AG09319 (cell line): Measurements from ENCODE around the gene TAAR8.

Experiments used
- DNase-seq: peaks from one replicate; pipeline ENCODE4 v3.0.0-alpha.2; 2010; ENCODE audit warnings: low read depth; ENCODE audit errors: extremely low read depth
- TF ChIP-seq, protein P1 (sequence below): IDR thresholded peaks from 2 replicates; pipeline ENCODE4 v1.5.1; 2011; ENCODE audit warnings: low read depth, mild to moderate bottlenecking, inconsistent platforms, low read length, moderate library complexity

Gene TAAR8, protein sequence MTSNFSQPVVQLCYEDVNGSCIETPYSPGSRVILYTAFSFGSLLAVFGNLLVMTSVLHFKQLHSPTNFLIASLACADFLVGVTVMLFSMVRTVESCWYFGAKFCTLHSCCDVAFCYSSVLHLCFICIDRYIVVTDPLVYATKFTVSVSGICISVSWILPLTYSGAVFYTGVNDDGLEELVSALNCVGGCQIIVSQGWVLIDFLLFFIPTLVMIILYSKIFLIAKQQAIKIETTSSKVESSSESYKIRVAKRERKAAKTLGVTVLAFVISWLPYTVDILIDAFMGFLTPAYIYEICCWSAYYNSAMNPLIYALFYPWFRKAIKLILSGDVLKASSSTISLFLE

DNA sequence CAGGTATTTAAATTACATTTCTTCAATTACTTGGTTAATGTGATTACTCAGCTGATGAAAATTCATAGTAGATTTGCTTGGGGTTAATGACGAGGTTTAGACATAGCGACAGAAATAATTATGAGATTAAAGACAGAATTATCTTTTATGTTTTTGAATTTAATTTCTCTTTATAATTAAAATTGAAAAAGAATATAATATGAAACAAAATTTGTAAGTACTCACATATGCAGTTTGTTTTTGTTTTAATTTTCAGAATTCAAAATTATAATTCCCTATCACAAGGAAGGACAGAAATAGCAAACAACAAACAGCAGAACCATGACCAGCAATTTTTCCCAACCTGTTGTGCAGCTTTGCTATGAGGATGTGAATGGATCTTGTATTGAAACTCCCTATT lies at the start of gene TAAR8:
Gene TAAR8, plus strand, starts transcription at position 301 of the 400 bp plus-strand sequence. Its CDS starts 21 bp downstream, at position 322.
- TF ChIP-seq, protein P1, sequence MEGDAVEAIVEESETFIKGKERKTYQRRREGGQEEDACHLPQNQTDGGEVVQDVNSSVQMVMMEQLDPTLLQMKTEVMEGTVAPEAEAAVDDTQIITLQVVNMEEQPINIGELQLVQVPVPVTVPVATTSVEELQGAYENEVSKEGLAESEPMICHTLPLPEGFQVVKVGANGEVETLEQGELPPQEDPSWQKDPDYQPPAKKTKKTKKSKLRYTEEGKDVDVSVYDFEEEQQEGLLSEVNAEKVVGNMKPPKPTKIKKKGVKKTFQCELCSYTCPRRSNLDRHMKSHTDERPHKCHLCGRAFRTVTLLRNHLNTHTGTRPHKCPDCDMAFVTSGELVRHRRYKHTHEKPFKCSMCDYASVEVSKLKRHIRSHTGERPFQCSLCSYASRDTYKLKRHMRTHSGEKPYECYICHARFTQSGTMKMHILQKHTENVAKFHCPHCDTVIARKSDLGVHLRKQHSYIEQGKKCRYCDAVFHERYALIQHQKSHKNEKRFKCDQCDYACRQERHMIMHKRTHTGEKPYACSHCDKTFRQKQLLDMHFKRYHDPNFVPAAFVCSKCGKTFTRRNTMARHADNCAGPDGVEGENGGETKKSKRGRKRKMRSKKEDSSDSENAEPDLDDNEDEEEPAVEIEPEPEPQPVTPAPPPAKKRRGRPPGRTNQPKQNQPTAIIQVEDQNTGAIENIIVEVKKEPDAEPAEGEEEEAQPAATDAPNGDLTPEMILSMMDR = no peak
- DNase-seq = no peak

DNA sequence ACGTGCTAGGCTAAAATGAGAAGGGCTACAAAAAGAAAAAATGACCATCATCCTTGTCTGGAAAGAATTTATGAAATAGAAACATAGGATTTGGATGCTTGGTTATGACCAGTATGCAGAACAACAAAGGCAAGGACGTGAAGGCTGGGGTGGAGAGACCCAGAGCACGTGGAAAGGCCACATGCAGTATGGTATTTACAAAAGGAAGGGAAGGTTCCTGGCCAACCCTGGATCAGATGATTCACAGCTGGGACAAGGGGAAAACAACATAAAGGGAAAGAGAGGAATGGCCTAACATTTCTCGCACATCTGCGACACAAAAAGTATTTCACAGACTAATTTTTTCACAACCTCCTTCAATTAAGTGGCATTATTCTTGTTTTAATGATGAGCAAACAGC lies 47.7 kb upstream of the TAAR8 start:
- no peak for DNase-seq
- TF ChIP-seq, protein P1 = no peak

DNA sequence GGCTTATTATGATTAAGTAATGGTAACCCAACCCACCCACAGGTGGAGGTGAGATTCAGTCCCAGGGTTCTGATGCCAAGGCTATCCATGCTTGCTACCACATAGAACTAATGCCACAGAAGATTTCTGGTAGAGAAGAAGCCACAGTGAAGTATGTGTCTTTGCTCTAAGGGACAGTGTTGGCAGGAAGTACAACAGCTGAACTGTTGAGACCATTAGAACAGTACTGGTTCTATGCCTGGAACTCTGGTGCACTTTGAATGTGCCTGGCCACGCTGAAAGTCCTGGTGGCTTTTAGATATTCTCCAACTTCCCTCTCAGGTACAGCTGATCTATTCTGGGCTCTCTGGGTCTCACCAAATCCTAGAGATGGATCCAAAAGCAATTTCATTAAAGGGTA lies 47.3 kb upstream of the TAAR8 start:
- TF ChIP-seq, protein P1 = no peak
- no peak for DNase-seq

DNA sequence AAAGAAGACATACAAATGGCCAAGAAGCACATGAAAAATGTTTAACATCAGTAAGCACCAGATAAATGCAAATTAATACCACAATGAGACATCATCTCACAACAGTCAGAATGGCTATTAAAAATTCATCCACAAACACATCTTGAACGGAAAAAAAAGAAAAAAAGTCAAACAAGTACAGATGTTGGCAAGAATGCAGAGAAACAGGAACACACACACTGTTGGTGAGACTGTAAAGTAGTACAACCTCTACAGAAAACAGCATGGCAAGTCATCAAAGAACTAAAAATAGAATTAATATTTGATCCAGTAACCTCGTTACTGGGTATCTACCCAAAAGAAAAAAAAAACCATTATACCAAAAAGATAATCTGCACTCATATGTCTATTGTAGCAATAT lies 46.0 kb upstream of the TAAR8 start:
- no peak for DNase-seq
- TF ChIP-seq, protein P1 = no peak

DNA sequence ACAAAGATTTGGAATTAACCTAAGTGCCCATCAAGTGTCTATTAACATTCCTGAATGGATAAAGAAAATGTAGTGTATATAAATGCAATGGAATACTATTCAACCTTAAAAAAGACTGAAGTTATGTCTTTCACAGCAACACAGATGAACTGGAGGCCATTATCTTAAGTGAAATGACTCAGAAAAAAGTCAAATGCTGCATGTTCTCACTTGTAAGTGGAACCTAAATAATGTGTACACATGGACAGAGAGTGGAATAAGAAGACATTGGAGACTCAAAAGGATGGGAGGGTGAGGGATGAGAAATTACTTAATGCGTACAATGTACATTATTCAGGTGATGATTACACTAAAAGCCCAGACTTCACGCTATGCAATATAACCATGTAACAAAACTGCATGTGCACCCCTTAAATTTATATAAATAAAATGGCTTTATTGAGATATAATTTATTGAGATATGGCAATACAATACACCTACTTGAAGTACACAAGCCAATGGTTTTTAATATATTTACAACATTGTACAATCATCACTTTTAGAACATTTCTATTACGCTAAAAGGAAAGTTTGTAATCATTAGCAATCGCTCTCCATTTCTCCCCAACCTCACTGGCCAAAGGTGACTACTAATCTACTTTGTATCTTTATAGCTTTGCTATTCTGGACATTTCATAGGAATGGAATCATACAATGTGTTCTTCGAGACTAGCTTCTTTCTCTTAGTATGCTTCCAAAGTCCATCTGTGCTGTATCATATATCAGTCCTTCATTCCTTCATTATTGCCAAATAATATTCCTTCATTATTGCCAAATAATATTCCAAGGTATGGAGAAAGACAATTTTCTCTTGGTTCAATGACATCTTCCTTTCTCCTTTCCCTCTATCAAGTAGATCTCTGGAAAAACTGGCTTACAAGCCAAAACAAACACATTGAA lies 45.3 kb upstream of the TAAR8 start:
- TF ChIP-seq, protein P1 = no peak
- no peak for DNase-seq

DNA sequence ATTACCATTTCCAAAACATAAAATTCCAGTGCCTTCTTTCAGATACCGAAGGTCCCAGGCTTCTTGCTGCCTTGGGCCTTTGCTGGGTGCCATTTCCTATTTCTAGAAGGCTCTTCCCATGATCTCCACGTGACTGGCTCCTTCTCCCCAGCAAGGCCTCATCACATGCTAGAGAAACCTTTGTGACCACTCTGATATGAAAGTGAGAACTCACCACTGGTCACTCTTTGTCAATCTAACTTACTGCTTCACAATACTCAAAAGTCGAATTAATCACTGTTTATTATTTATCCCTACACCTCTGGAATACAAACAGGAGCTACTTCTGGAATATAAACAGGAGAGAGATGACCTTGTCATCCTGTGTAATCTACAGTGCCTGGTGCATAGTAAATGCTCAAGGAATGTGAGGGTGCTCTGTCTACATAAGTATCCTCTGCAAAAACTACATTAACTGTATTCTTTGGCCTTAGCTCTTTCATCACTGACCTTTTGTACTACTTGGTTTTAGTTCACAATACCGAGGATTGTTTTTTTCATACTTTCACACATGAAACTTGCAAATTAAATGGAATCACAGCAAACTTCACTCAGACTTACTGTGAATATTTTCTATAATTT lies 41.2 kb upstream of the TAAR8 start:
- no peak for DNase-seq
- TF ChIP-seq, protein P1 = no peak
